WTC11 (cell line): ENCODE measurements around the gene KIF20B. TPM values are rescaled to one million over a fixed set of nuclear protein-coding genes. Genes with fewer than 3 reads are reported as not detected.

Source experiments
- ATAC-seq: fragments of 200-7000 bp; cut with Tn5 transposase; 2 replicates; pipeline ENCODE4 v1.10.0; 2021; ENCODE audit warnings: mild to moderate bottlenecking, moderate library complexity
- CTCF ChIA-PET: fragments of 300-600 bp; sonication (Branson Sonifier 250); formaldehyde crosslinking; loops from one replicate; lab custom pipeline; 2021; ENCODE audit warnings: antibody characterized with exemption; lab: Charles Lee
- POLR2A ChIA-PET: fragments of 350-600 bp; sonication (Branson Sonifier 250); formaldehyde crosslinking; loops from one replicate; lab custom pipeline; 2021; ENCODE audit warnings: antibody characterized with exemption; lab: Charles Lee
- DNase-seq: peaks from one replicate; pipeline ENCODE4 v3.0.0; 2021; ENCODE audit warnings: low spot score
- H3K27ac Mint-ChIP-seq: 2 replicates; pipeline ENCODE4 v1.8.0; 2021; ENCODE audit warnings: mixed read lengths
- H3K27me3 Mint-ChIP-seq: 2 replicates; pipeline ENCODE4 v1.8.0; 2021; ENCODE audit warnings: low read depth, mild to moderate bottlenecking, moderate library complexity, mixed read lengths
- H3K36me3 Mint-ChIP-seq: 2 replicates; pipeline ENCODE4 v1.8.0; 2021; ENCODE audit warnings: mixed read lengths
- H3K4me1 Mint-ChIP-seq: 2 replicates; pipeline ENCODE4 v1.8.0; 2022; ENCODE audit warnings: mixed read lengths
- H3K4me3 Mint-ChIP-seq: 2 replicates; pipeline ENCODE4 v1.8.0; 2021; ENCODE audit warnings: mild to moderate bottlenecking, moderate library complexity, mixed read lengths
- H3K9me3 Mint-ChIP-seq: 2 replicates; pipeline ENCODE4 v1.8.0; 2021; ENCODE audit warnings: mixed read lengths
- FOXJ3 ChIP-seq: sonication (generic); formaldehyde crosslinking; IDR thresholded peaks from 2 replicates; pipeline ENCODE4 v1.9.0; 2021; ENCODE audit warnings: missing genetic modification reagents, mild to moderate bottlenecking, borderline replicate concordance
- GRHL2 ChIP-seq: fragments of 250-450 bp; sonication (Bioruptor Pico); IDR thresholded peaks from 2 replicates; pipeline ENCODE4 v1.8.0; 2022; ENCODE audit warnings: mild to moderate bottlenecking, moderate library complexity; ENCODE audit not compliant: insufficient replicate concordance, severe bottlenecking
- MAX ChIP-seq: sonication (generic); formaldehyde crosslinking; IDR thresholded peaks from 2 replicates; pipeline ENCODE4 v1.8.0; 2022; ENCODE audit warnings: mild to moderate bottlenecking, missing genetic modification reagents
- NR1H2 ChIP-seq: sonication (generic); formaldehyde crosslinking; IDR thresholded peaks from 2 replicates; pipeline ENCODE4 v1.9.0; 2021; ENCODE audit warnings: mild to moderate bottlenecking, moderate library complexity, missing genetic modification reagents
- NR2C2 ChIP-seq: sonication (generic); formaldehyde crosslinking; IDR thresholded peaks from 2 replicates; pipeline ENCODE4 v1.8.0; 2022; ENCODE audit warnings: mild to moderate bottlenecking, missing genetic modification reagents
- SMAD4 ChIP-seq: sonication (generic); formaldehyde crosslinking; IDR thresholded peaks from 2 replicates; pipeline ENCODE4 v1.8.0; 2022; ENCODE audit warnings: mild to moderate bottlenecking, missing genetic modification reagents
- TEAD1 ChIP-seq: sonication (generic); formaldehyde crosslinking; IDR thresholded peaks from 2 replicates; pipeline ENCODE4 v1.8.0; 2022; ENCODE audit warnings: mild to moderate bottlenecking, missing genetic modification reagents
- ZNF219 ChIP-seq: sonication (generic); formaldehyde crosslinking; IDR thresholded peaks from 2 replicates; pipeline ENCODE4 v1.8.0; 2023; ENCODE audit warnings: missing genetic modification reagents, mild to moderate bottlenecking, borderline replicate concordance
- ZNF281 ChIP-seq: sonication (generic); formaldehyde crosslinking; IDR thresholded peaks from 2 replicates; pipeline ENCODE4 v1.8.0; 2023; ENCODE audit warnings: mild to moderate bottlenecking, missing genetic modification reagents
- ZNF423 ChIP-seq: fragments of 250-450 bp; sonication (Bioruptor Pico); IDR thresholded peaks from 2 replicates; pipeline ENCODE4 v2.1.2; 2022; ENCODE audit warnings: mild to moderate bottlenecking, moderate library complexity
- total RNA-seq: library from RNA; stranded (reverse); gene quantifications from 3 replicates; pipeline ENCODE4 v1.2.3, GENCODE V29; 2021
- TF ChIP-seq, protein P1 (sequence below): fragments of 250-450 bp; sonication (Bioruptor Pico); conservative IDR thresholded peaks from 2 replicates; pipeline ENCODE4 v1.9.0; 2021; ENCODE audit warnings: mild to moderate bottlenecking
- TF ChIP-seq, protein P2 (sequence below): fragments of 200-600 bp; IDR thresholded peaks from 2 replicates; pipeline ENCODE4 v1.8.0; 2022; ENCODE audit warnings: antibody characterized with exemption
- TF ChIP-seq, protein P3 (sequence below): fragments of 250-450 bp; sonication (Bioruptor Pico); IDR thresholded peaks from 2 replicates; pipeline ENCODE4 v1.9.0; 2021; ENCODE audit warnings: mild to moderate bottlenecking, borderline replicate concordance

Gene KIF20B
- total RNA-seq, 1 experiment from 2014 or later: 70.2 TPM

DNA sequence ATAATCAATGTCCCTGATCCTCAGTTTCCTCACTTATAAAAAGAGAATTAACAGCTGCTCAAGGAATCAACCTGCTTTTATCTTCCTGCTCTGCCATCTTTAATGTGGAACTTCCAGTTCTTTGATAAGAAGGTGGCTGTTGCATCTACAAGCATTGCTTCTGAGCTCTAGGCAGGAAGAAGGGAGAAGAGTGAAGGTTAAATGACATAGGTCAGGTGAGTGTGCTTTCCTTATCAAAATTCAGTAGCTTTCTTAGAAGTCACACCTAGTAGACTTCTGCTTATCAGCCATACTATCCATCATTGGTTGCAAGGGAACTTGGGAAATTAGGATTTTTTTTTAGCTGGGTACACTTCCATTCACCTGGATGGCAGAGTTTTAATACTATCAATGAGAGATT lies 24.0 kb upstream of the KIF20B start:
- no peak for ATAC-seq
- POLR2A ChIA-PET: no interaction called here
- DNase-seq: no peak
- H3K27ac Mint-ChIP-seq: no peak overlapping the region
- H3K4me3 Mint-ChIP-seq: no peak overlapping the region
- no peaks in the 10 kb centered on the region for H3K36me3 Mint-ChIP-seq
- H3K27me3 Mint-ChIP-seq: peaks cover 23% of the 10 kb centered on the region
- peaks cover 15% of the 10 kb centered on the region for H3K4me1 Mint-ChIP-seq
- no peaks in the 10 kb centered on the region for H3K9me3 Mint-ChIP-seq
- CTCF ChIA-PET: no interaction called here
- TF ChIP-seq, protein P1, sequence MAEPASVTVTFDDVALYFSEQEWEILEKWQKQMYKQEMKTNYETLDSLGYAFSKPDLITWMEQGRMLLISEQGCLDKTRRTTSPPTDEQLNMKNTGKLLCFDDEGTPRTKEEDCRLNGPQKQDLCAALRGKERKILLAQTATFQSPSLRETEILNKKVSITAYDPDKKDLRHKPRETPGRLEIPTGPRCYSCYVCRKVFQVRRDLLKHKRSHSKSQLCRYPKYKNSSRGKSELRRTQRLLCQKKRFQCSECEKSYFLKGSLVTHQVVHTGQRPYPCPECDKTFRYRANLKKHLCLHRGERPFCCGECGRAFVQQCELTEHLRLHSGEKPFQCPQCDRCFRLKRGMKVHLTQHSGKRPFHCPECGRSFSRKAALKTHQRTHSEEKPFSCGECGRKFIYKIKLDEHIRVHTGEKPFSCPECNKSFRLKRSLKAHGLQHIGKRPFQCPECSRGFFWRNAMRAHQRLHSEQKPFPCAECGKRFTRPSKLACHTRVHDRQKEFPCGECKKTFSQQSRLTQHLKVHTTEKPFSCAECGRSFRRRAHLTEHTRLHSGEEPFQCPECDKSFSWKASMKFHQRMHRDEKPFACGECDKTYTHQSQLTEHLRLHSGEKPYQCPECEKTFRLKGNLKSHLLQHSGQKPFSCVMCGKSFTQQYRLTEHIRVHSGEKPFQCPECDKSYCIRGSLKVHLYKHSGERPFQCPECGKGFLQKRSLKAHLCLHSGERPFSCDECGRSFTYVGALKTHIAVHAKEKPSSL (CRISPR knock-in tag): no peak
- TF ChIP-seq NR2C2 (CRISPR knock-in tag): no peak
- TF ChIP-seq, all 79 proteins: peak for 0

DNA sequence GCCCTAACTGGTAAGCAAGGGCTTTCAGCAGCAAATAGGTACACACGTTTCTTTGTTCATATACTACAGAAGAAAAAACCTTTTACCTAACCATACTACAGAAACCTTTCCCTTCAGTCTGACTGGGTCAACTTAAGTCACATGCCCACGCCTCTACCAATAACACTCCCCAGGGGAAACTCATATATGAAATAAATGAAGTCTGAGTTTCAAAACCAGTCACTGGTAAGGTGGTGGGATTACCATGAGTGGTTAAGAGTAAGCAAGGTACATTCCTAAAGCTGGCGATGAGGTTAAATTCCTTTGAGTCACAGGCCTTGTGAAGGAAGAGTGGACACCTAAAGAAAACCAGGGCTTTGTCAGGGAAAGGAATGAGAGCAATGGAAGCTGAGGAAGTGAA lies 21.4 kb upstream of the KIF20B start:
- Mint-ChIP-seq H3K9me3 (no peaks in the 10 kb centered on the region), H3K4me1 (peaks cover 9% of the 10 kb centered on the region), H3K27ac (no peak overlapping the region), H3K27me3 (peaks cover 23% of the 10 kb centered on the region), H3K36me3 (no peaks in the 10 kb centered on the region), H3K4me3 (no peak overlapping the region)
- ChIA-PET CTCF (no interaction called here), POLR2A (interaction anchor here (1.6 kb wide), 1 partner anchor 21 kb away, joined by 8 read pairs; the partner anchor contains the start of gene KIF20B)
- TF ChIP-seq ZNF423 (CRISPR knock-in tag) (no peak), MAX (CRISPR knock-in tag) (no peak), GRHL2 (CRISPR knock-in tag) (no peak)
- TF ChIP-seq, protein P2, sequence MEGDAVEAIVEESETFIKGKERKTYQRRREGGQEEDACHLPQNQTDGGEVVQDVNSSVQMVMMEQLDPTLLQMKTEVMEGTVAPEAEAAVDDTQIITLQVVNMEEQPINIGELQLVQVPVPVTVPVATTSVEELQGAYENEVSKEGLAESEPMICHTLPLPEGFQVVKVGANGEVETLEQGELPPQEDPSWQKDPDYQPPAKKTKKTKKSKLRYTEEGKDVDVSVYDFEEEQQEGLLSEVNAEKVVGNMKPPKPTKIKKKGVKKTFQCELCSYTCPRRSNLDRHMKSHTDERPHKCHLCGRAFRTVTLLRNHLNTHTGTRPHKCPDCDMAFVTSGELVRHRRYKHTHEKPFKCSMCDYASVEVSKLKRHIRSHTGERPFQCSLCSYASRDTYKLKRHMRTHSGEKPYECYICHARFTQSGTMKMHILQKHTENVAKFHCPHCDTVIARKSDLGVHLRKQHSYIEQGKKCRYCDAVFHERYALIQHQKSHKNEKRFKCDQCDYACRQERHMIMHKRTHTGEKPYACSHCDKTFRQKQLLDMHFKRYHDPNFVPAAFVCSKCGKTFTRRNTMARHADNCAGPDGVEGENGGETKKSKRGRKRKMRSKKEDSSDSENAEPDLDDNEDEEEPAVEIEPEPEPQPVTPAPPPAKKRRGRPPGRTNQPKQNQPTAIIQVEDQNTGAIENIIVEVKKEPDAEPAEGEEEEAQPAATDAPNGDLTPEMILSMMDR: no peak
- no peak; the same call in 1 of the 2 replicates for ATAC-seq
- DNase-seq: no peak

- ATAC-seq (no peak), DNase-seq (no peak)
- no peaks in the 10 kb centered on the region; the same call in 1 of the 2 replicates for H3K27me3 Mint-ChIP-seq
- no peaks in the 10 kb centered on the region for H3K9me3 Mint-ChIP-seq
- no peak for TF ChIP-seq FOXJ3 (CRISPR knock-in tag)
- no peak for TF ChIP-seq TEAD1 (CRISPR knock-in tag)
- TF ChIP-seq, protein P1 (CRISPR knock-in tag): no peak
- no peak overlapping the region for H3K4me3 Mint-ChIP-seq
- H3K27ac Mint-ChIP-seq: no peak overlapping the region
- ChIA-PET CTCF (no interaction called here), POLR2A (interaction anchor here (1.3 kb wide), 1 partner anchor 40 kb away, joined by 3 read pairs; no protein-coding TSS in a partner anchor)
- H3K36me3 Mint-ChIP-seq: no peaks in the 10 kb centered on the region
- H3K4me1 Mint-ChIP-seq: 0 out of 2 replicates have a peak, but pooled peaks cover 6% of the 10 kb centered on the region
Measured at GRCh38 chr10:89683883-89684282, 17.5 kb upstream of the KIF20B start.

DNA sequence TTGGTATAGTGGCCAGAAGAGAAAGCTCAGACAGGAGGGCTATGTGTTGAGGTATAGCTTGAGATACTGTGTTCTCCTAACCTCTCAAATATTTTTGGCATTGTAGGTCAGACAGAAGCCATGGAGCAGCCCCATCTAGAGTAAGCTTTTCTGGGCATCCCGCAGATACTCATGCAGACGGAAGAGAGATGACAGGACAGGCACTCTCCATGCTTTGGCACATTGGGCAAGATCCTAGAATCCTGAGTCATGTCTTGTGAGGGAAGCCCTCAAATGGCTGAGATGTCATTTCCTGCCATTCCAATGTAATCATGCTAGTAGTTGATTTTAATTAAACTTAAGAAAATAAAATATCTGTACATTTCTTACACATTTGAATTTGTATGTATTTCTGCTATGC lies 16.8 kb upstream of the KIF20B start:
- ATAC-seq (no peak), DNase-seq (no peak)
- Mint-ChIP-seq H3K4me3 (no peak overlapping the region), H3K9me3 (no peaks in the 10 kb centered on the region), H3K27me3 (no peaks in the 10 kb centered on the region; the same call in 1 of the 2 replicates), H3K27ac (no peak overlapping the region), H3K4me1 (0 out of 2 replicates have a peak, but pooled peaks cover 6% of the 10 kb centered on the region), H3K36me3 (no peaks in the 10 kb centered on the region)
- ChIA-PET POLR2A (interaction anchor here (1.3 kb wide), 1 partner anchor 41 kb away, joined by 3 read pairs; no protein-coding TSS in a partner anchor), CTCF (interaction anchor here (0.6 kb wide), 1 partner anchor 17 kb away, joined by 3 read pairs; the partner anchor contains the start of gene KIF20B)
- TF ChIP-seq SMAD4 (CRISPR knock-in tag) (no peak), NR1H2 (no peak), ZNF281 (CRISPR knock-in tag) (no peak), ZNF219 (no peak), NR2C2 (CRISPR knock-in tag) (no peak)
- TF ChIP-seq, protein P3, sequence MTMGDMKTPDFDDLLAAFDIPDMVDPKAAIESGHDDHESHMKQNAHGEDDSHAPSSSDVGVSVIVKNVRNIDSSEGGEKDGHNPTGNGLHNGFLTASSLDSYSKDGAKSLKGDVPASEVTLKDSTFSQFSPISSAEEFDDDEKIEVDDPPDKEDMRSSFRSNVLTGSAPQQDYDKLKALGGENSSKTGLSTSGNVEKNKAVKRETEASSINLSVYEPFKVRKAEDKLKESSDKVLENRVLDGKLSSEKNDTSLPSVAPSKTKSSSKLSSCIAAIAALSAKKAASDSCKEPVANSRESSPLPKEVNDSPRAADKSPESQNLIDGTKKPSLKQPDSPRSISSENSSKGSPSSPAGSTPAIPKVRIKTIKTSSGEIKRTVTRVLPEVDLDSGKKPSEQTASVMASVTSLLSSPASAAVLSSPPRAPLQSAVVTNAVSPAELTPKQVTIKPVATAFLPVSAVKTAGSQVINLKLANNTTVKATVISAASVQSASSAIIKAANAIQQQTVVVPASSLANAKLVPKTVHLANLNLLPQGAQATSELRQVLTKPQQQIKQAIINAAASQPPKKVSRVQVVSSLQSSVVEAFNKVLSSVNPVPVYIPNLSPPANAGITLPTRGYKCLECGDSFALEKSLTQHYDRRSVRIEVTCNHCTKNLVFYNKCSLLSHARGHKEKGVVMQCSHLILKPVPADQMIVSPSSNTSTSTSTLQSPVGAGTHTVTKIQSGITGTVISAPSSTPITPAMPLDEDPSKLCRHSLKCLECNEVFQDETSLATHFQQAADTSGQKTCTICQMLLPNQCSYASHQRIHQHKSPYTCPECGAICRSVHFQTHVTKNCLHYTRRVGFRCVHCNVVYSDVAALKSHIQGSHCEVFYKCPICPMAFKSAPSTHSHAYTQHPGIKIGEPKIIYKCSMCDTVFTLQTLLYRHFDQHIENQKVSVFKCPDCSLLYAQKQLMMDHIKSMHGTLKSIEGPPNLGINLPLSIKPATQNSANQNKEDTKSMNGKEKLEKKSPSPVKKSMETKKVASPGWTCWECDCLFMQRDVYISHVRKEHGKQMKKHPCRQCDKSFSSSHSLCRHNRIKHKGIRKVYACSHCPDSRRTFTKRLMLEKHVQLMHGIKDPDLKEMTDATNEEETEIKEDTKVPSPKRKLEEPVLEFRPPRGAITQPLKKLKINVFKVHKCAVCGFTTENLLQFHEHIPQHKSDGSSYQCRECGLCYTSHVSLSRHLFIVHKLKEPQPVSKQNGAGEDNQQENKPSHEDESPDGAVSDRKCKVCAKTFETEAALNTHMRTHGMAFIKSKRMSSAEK (CRISPR knock-in tag): no peak
